ENCODE results near the gene CAV2.
A peak's percentile ranks its signal among the peaks of the same experiment; 100 is the strongest.

CAV2 gene

DNA sequence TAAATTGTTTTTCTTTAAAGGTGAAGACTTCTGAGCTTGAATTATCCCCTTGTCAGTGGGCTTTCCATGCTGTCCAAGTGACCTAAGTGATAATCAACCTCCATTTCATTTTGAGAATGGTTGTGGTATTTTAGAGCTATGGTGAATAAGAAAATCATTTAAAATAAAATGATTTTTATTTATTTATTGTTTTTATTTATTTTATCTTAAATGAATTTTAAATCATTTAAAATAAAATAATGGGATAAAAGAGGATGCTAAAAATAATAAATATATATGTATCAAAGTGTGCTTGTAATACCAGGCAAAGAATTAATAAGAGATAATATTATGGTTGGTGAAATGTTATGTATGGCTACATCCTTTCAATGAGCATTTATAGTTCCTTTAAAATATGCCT lies 49.8 kb downstream of the CAV2 start:
- no peak for DNase-seq

- DNase-seq = no peak
Measured at GRCh38 chr7:116551692-116552091, 52.2 kb downstream of the CAV2 start.

GRCh38 chr7:116552602-116553001 lies 53.1 kb downstream of the CAV2 start:
- peak in 1 of 2 experiments; percentile 13 for DNase-seq

DNA sequence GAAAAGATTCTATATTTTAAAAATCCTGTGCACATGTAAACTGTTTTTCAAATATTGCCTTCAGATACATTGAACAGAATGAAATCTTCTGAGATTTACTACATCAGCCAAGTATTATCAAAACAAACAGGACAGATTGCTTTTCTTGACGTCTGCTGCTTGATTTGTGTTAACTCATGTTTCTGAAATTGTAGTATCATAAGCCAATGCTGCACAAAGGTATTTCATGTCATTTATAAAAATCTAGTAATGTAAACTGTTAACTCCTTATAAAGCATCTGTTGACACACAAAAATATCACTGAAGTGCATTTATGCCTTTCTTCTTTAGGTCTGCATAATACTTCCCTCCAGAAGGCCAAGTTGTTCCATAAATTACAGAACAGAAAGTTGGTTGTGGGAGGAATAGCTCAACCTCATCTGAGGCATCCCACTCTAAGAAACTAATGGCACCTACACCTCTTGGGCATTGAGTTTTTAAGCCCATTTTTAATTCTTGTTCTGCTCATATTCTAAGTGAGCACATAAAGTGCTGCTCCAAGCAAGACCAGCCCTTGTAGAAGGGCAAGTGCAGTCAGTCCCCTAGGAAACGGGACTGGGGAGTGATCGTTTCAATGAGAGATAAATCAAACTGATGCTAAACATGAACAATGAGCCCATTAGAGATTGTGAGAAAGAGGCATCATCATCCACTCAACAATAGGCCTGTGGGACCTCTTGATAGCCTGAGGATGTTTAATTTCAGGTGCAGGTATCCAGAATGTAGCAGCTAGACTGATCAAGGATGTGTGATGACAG lies 53.8 kb downstream of the CAV2 start:
- no peak for DNase-seq

DNA sequence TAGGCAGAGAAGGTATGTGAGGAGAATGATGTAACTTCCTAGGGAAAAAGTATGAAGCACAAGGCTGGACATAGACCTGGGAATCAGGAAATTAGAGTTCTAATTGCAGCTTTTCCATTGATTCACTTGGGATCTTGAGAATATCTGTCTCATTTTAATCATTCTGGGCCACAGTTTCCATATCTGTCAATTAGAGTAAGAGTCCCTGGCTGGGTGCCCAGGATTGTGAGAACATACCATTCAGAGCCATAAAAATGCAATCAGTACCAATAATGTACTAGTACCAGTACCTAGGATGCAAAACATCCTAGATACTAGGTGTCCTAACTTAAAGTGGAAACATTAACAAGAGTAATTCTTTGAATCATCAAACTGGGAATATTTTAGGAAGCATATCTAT lies 54.9 kb downstream of the CAV2 start:
- DNase-seq = no peak

- DNase-seq = no peak
Measured at GRCh38 chr7:116554911-116555310, 55.4 kb downstream of the CAV2 start.

DNA sequence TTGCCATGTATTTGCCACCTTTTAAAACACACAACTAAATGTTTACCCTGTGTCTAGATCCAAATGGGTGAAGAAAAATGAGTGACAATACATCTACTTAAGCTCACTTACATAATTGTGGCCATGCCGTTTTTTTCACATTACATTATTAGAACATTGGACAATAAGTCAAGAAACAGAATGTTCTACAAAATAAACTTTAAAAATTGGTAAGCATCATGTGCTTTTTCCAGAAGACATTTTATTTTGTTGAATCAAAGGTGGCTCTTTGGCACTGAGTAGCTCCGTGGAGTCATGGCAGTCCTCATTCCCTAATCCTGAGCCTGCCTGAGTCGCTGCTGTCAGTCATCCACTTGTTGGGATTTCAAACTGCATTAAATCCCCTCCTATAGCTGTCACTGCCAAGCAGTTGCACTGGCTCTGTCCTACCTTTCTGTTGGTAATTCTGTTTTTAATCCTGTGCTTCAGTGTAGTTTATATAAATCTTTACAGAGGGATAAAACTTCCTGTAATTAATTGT lies 57.6 kb downstream of the CAV2 start:
- no peak for DNase-seq

DNA sequence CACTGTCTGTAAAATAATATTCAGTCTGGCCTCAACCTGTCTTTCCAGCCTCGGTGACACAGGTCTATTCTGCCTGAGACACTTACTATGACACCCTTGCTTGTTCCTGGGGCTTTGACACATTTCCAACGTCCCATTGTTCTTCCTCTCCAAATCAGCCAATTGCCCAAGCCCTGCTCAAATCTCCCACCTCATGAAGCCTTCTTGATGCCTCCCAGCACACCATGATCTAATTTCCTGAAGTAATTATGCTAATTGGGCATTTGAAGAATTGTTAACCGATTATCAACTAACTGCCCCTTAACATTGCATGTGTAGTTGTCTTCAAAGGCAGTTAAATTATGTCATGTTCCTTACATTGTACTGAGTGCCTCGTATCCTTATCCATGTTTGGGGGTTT lies 58.4 kb downstream of the CAV2 start:
- DNase-seq = no peak
